ENCODE data around the gene CELF3. TPM values are rescaled to one million over a fixed set of nuclear protein-coding genes. Genes with fewer than 3 reads are reported as not detected.
A peak's percentile ranks its signal among the peaks of the same experiment; 100 is the strongest.

Gene CELF3
- total and polyA plus RNA-seq, 11 donors: not detected

DNA sequence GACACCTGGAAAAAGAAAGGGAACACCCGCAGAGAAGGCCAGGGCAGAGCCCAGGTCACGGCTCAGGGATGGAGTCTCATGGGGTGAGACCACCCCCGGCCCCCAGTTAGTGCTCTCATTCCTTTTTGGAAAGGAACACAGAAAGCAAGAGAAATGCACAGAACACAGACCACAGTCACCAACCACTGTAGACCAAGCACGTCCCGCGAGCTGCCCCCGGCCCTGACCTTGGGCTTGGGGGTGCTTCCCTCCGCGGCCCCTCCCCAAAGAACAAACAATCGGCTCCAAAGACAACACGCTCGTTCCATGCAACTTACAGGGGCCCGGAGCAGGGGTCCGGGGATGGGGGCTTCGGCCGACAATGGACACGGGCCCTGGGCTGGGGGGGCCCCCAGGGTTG, 12.8 kb downstream of the CELF3 start:
- Histone ChIP-seq H3K9me3 (no peaks in the 10 kb centered on the region), H3K4me3 (no peak overlapping the region), H3K36me3 (peaks cover 0 to 32% (median 30%) of the 10 kb centered on the region in 9 donors), H3K27me3 (no peaks in the 10 kb centered on the region), H3K27ac (no peak overlapping the region), H3K4me1 (no peaks in the 10 kb centered on the region)
- DNase-seq (no peak), ATAC-seq (no peak)
- intact Hi-C loops (cut with DNase I): no loop called here
- 69 to 85% (median 76%) methylated on average over 17 of the region's 17 CpGs for WGBS, 4 donors
- TF ChIP-seq, protein P1, sequence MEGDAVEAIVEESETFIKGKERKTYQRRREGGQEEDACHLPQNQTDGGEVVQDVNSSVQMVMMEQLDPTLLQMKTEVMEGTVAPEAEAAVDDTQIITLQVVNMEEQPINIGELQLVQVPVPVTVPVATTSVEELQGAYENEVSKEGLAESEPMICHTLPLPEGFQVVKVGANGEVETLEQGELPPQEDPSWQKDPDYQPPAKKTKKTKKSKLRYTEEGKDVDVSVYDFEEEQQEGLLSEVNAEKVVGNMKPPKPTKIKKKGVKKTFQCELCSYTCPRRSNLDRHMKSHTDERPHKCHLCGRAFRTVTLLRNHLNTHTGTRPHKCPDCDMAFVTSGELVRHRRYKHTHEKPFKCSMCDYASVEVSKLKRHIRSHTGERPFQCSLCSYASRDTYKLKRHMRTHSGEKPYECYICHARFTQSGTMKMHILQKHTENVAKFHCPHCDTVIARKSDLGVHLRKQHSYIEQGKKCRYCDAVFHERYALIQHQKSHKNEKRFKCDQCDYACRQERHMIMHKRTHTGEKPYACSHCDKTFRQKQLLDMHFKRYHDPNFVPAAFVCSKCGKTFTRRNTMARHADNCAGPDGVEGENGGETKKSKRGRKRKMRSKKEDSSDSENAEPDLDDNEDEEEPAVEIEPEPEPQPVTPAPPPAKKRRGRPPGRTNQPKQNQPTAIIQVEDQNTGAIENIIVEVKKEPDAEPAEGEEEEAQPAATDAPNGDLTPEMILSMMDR (IDR thresholded peaks at IDR 0.05): no peak
- TF ChIP-seq POLR2A (IDR thresholded peaks at IDR 0.05): no peak

DNA sequence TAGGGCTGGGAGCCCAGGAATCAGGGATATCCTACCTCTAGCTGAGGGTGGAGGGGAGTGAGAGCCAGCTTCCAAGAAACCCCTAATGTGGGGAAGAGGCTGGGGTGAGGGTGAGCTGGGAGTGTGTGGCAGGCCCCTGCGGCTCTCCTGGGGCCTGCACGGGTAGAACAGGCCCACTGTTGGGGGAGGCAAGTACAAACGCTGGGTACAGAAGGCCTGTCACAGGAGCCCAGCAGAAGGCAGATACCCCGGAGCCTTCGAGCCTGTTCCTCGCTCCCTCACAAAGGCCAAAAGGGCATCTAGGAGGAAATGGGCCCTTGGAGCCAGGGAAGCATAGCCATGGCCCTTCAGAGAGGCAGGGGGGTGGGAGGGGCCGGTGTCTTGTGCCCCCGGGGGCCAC, 13.7 kb downstream of the CELF3 start:
- TF ChIP-seq POLR2A (IDR thresholded peaks at IDR 0.05): no peak
- TF ChIP-seq, protein P1 (IDR thresholded peaks at IDR 0.05): no peak
- 43 to 54% (median 49%) methylated on average over 5 to 8 of the region's 8 CpGs for WGBS, 4 donors
- intact Hi-C loops (cut with DNase I): no loop called here
- no peaks in the 10 kb centered on the region for H3K27me3 ChIP-seq
- H3K36me3 ChIP-seq: peaks cover 0 to 41% (median 37%) of the 10 kb centered on the region in 9 donors
- ATAC-seq: no peak
- no peak for DNase-seq
- H3K4me1 ChIP-seq: no peaks in the 10 kb centered on the region
- H3K9me3 ChIP-seq: no peaks in the 10 kb centered on the region
- H3K27ac ChIP-seq: no peak overlapping the region
- no peak overlapping the region for H3K4me3 ChIP-seq

DNA sequence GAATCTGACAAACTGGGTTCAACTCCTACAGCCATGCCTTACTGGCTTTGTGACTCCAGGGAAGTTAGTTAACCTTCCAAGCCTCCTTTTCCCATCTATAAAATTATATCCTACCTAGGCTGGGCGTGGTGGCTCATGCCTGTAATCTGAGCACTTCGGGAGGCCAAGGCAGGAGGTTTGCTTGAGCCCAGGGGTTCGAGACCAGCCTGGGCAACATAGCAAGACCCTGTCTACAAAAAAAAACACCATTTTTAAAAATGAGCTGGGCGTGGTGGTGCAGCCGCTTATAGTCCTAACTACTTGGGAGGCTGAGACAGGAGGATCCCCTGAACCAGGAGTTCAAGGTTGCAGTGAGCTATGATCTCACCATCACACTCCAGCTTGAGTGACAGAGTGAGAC, 15.1 kb downstream of the CELF3 start:
- Histone ChIP-seq H3K4me3 (no peak overlapping the region), H3K27ac (no peak overlapping the region), H3K36me3 (peaks cover 0 to 55% (median 51%) of the 10 kb centered on the region in 9 donors), H3K9me3 (no peaks in the 10 kb centered on the region), H3K27me3 (no peaks in the 10 kb centered on the region), H3K4me1 (no peaks in the 10 kb centered on the region)
- no peak for TF ChIP-seq POLR2A (IDR thresholded peaks at IDR 0.05)
- TF ChIP-seq, protein P1 (IDR thresholded peaks at IDR 0.05): no peak
- DNase-seq (no peak), ATAC-seq (no peak)
- intact Hi-C loops (cut with DNase I): loop anchor here in 1 of 10 donors (2.0 kb wide), 1 partner anchor 53 kb away; no protein-coding TSS in a partner anchor
- 96 to 100% (median 98%) methylated on average over 5 of the region's 5 CpGs for WGBS, 4 donors

DNA sequence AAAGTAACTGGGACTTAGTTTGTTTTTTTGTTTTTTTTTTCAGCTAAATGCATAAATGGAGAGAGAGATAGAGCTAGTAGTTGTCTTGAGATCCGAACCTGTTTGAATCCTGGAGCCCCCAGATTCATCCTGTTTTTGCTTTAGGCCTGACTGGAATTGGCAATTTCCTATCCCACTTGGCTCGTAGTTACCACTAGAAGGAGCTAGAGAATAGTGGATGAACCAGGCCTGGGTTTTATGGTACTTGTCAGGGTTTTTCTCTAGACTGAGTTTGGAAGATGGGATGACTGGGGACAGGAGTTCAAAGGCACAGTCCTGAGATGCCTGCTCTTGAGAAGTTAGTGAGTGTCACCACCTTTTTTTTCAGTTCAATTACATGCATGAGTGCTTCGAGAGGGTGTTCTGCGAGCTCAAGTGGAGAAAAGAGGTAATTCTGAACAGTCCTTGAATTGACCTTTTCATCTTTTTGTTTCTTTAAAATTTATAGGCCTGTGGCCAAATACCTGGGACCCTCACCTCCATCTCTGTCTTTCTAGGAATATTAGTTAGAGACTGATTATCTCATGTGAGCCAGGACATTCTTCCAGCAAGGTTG, 23.4 kb downstream of the CELF3 start:
- Histone ChIP-seq H3K36me3 (peaks cover 0 to 68% (median 57%) of the 10 kb centered on the region in 9 donors), H3K27me3 (no peaks in the 10 kb centered on the region), H3K4me1 (peaks cover 0 to 13% (median 0%) of the 10 kb centered on the region in 12 donors), H3K27ac (no peak overlapping the region), H3K4me3 (no peak overlapping the region), H3K9me3 (no peaks in the 10 kb centered on the region)
- DNase-seq (no peak), ATAC-seq (peak in 2 of 4 donors; percentile 38 to 43)
- TF ChIP-seq POLR2A (IDR thresholded peaks at IDR 0.05): no peak
- TF ChIP-seq, protein P1 (IDR thresholded peaks at IDR 0.05): peak; percentile 17 to 61 (median 45)
- intact Hi-C loops (cut with DNase I): loop anchor here in 6 of 10 donors (1.0 to 5.0 kb wide), 5 partner anchors 39 to 144 kb away; no protein-coding TSS in a partner anchor
- WGBS, 4 donors: 81 to 87% (median 82%) methylated on average over 4 of the region's 4 CpGs

All from heart left ventricle (tissue), 16 donors.